ENCODE results near the gene CATSPERE.
A peak's percentile ranks its signal among the peaks of the same experiment; 100 is the strongest.

The CATSPERE gene

DNA sequence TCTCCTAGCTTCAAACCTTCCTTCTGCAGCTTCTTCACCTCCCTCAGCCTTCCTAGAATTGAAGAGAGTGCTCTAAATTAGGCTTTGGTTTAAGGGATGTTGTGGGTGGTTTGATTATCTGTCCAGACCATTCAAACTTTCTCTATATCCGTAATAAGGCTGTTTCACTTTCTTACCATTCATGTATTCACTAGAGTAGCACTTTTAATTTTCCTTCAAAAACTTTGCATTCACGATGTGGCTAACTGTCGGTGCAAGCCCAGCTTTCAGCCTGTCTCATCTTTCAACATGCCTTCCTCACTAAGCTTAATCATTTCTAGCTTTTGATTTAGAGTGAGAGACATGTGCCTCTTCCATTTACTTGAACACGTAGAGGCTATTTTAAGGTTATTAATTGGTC lies 165.6 kb downstream of the CATSPERE start:
- no peak for DNase-seq

GRCh38 chr1:244628789-244629188 lies 167.7 kb downstream of the CATSPERE start:
- DNase-seq: no peak

DNA sequence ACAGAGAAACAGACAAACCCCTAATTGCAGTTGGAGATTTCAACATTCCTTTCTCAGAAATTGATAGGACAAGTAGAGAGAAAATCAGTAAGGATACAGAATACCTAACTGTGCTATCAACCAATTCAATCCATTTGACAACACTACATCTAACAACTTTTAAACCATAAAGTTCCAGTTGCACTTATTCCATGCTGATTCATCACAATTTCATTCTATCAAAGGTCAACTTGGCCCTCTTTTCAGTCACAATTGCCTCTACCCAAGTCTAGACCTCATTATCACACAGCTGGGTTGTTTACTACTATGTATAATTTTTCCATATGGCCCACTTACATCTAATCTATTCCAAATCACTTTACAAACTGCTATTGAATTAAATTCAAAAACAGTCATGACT lies 172.1 kb downstream of the CATSPERE start:
- DNase-seq: no peak

- no peak for DNase-seq
Measured at GRCh38 chr1:244634546-244634945, 173.5 kb downstream of the CATSPERE start.

DNA sequence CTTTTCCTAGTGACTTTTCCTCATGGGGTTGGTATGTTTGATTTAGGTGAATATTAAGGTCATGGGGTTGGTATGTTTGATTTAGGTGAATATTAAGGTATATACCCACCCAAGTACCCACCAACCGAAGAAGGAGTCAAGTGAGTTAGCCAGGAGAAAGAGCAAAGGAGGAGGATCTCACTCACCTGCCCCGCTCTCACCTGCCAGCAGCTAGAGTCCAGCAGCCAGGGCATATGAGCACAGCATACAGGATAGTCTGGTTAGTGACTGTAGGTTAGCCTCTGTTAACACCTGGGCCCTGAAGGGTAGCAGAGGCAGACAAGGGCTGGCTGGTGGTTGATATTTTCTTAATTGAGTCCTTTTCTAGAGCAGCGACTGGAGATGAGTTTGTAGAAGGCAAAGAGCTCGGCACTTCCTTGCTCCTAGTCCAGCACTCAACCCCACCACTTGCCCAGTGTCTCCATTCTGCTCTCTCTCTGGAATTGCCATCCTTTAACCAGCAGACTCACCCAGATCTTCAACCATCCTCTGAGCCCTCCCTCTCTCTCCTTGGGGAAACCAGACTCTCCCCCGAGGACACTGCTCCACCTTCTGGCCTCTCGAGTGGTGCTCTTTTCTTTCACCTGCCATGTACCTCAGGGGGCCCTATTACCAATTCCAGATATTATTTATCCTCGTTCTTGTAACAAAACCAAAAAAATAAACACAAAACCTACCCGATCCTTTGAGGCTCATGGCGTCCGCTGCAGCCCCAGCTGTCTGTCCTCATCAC lies 175.6 kb downstream of the CATSPERE start:
- no peak for DNase-seq

- DNase-seq: no peak
Measured at GRCh38 chr1:244639561-244639960, 178.5 kb downstream of the CATSPERE start.

DNA sequence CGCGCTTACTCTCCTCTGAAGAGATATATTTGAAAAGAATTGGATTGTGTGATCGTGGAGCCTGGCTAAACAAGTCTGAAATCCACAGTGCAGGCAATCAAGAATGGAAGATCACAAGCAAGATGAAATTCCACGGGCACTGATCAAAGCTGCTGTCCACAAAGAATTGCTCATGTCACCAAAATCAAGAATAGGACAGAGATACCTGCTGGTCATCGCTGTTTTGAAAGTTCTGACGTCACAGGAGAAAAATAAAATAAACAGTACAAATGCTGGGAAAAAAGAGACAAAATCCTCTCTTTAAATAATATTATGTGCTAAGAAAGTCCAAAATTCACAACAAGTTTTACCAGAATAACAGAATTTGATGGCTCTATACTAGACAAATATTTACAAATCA lies 179.8 kb downstream of the CATSPERE start:
- DNase-seq: no peak

DNA sequence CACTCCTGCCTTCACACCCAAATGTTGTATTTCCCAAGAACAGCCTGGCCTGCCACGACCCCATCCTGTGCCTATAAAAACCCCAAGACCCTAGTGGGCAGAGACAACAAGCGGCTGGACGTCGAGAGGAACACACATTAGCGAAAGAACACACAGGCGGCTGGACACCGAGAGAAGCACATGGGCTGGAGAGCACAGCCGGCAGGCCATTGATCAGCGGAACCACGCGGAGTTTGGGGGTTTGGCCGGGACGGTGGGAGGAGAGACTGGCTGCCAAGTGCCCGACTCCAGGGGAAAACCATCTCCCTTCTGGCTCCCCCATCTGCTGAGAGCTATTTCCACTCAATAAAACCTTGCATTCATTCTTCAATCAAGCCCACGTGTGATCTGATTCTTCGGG lies 181.5 kb downstream of the CATSPERE start:
- no peak for DNase-seq

GRCh38 chr1:244642988-244643387 lies 181.9 kb downstream of the CATSPERE start:
- DNase-seq: no peak

GRCh38 chr1:244645414-244645813 lies 184.3 kb downstream of the CATSPERE start:
- DNase-seq: no peak

DNA sequence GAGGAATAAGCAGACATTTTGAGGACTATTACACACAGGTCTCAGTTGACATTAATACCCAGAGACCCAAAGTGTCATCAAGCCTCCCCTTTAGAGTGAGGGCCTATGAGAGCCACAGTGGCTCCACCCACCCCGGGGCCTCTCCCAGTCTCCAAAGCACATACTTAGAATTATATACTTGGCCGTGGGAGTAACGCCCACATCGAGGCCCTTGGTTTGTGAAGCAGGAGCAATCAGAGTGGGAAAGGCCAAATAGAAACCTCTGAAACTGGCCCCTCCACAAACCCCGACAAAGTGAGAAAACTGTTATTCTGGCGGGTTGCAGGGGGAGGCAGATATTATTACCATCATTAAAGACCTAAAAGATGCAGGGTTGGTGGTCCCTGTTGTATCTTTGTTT lies 184.8 kb downstream of the CATSPERE start:
- no peak for DNase-seq

GRCh38 chr1:244647819-244648218 lies 186.7 kb downstream of the CATSPERE start:
- DNase-seq: no peak

DNA sequence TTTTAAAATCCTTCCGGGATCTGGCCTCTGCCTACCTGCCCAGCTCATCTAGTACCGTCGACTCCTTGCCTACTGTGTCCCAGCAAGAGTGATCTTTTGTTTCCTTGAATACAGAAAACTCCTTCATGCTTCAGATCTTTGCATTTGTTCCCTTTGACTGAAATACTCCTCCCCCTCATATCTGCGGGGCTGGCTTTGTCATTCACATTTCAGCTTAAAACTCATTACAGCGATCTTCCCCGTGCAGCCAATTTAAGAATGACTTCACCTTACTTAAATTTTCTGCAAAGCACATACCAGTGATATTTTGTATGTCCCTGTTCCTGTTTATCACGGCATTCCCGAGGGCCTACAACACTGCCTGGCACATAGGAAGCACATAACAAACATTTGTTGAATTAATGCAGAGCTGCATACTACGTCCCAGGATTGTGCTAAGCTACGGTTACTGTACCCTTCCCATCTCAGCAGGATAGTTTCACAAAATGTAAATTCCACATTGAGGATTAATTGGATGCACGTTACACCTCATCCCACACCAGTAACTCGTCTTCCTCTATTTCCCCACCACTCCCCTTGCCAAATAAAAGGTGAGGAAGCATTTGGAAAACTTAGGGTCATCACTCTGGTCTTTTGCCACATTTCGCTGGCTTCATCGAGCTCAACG lies 191.0 kb downstream of the CATSPERE start:
- peak in 7 of 58 donors; percentile 3 to 61 (median 40) for DNase-seq

GRCh38 chr1:244652623-244653438 lies 191.8 kb downstream of the CATSPERE start, which contains the start of gene DESI2:
Gene DESI2 (plus strand): TSS chr1:244653126. CDS start chr1:244653314, 188 bp downstream.
- peak; percentile 74 to 100 (median 98) for DNase-seq

DNA sequence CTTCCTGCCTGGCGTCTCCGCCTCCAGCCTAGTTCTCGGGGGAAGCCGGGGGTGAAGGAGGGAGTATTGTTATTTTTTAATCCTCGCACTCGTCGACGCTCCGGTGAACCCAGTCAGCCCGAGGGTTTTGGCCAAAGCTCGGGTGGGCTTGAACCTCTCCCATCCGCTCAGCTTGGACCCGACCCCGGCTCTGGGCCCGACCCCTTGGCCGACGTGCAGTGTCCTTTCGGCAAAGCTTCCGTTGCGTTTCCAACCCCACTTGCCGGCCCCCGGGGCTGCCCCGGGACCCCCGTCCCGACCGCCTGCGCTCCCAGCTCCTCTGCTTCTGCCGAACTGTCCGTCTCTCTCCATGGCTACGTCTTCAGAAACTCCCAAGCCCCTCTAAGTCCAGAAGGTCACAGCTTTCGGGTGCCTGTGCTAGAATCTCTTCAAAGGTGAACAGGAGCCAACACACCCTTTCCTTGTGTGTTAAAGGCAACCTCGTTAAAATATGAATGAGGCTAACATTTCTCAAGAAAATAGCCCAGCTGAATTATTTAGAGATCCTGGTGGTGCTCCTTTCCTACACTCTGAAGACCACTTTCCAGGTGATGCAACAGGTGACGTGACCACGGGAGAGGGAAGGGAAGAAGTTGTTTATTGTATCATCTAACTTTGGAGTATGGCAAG lies 192.5 kb downstream of the CATSPERE start:
- DNase-seq: peak in 12 of 58 donors; percentile 32 to 49 (median 42)

DNA sequence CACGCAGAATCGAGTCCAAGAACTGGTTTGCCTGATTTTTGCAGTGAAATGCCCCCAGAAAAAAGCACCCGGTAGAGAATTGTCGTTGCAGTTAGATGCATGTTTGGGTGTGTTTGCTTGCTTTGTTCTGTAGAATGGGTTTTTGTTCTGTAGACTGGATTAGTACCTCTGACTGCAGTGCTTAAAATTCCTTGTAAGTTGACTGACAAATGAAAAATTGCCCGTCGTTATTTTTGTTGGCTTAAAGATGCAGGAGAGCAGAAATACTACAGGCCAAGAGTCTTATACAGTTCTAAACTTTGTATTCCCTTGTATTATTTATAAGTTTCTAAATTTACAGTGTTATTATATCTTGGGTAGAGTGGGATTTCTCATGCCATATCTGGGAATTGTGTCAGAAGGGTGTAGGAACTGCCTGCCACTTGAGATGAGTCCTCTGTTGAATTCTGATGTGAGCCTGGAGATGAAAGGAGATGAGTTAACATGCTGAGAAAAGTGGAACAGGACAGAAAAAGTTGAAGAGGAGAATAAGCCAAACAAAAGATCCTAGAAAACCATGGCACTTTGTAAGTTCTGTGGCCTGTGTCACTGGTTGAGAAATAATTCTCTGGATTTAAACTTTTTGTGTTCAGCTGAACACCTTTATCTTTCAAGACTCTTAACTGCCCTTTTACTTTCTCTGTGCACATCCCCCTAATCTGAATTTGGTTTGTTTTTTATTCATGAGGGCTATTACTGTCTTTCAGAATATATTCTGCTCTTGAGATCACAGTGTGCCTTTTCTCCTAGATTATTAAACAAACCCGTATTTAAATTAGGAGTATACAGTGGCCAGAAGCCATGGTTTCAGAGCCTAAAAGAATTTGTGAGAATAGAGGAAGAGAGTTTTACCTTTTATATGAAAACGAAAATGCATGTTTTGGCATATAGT lies 193.3 kb downstream of the CATSPERE start:
- no peak for DNase-seq

- DNase-seq: no peak
Measured at GRCh38 chr1:244655186-244655585, 194.1 kb downstream of the CATSPERE start.

- DNase-seq: no peak
Measured at GRCh38 chr1:244657421-244657820, 196.3 kb downstream of the CATSPERE start.

DNA sequence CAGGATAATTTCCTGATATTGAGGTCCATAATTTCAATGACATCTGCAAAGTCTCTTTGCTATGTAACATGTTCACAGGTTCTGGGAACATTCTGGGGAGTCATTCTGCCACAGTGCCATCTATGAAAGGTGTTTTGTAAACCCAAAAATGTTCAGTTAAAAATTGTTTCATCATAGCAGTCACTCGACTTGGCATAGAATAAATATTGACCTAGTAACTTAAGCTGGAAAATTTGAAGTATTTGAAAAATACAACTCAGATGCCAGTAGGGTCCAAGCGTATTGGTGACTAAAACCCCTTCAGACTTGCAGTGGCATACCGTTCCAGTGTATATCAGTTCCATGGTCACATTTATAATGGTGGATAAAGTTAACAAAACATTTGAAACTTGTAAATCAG lies 198.6 kb downstream of the CATSPERE start:
- no peak for DNase-seq

DNA sequence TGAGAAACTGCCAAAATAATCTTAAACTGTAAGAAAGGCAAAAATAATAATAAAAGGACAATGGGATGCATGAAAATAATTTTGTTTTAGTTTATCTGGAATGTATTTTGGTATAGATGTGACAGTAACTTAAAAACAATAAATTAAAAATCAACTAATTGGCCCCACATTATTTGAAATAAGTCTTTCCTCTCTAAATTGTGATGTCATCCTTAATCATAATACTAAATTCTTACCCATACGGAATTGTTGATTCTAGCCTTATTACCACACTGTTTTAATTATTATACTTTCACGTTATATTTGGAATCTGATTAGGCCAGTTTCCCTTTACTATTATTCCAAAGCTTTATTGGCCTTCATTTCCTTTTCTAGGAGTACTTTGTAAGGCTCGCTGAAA lies 199.5 kb downstream of the CATSPERE start:
- DNase-seq: no peak
